HG03135 (cell line): ENCODE measurements around the gene SPOCK1.

Experiments
- ATAC-seq: cut with Tn5 transposase; IDR thresholded peaks from one replicate; pipeline ENCODE4 v1.9.1; 2021; ENCODE audit warnings: mild to moderate bottlenecking, moderate library complexity; ENCODE audit not compliant: unreplicated experiment

The SPOCK1 gene

DNA sequence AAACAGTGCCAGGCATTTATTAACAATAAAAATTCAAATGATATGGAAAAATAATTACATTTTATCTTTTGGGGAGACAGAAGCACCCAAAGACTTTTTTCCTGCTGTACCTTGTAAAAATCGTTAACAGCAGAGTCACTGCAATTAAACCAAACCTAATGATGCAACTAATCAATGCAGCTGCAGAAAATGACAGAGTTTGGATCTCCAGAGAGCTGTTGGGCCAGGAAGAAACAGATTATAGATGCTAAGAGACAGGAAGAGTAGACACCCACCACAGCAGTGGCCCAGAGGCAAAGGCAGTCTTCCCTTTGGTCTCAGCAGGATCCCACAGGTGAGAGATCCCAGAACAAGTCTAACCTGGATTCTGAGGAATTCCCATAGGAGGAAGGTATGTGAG, 53.0 kb downstream of the SPOCK1 start:
- ATAC-seq: no peak

DNA sequence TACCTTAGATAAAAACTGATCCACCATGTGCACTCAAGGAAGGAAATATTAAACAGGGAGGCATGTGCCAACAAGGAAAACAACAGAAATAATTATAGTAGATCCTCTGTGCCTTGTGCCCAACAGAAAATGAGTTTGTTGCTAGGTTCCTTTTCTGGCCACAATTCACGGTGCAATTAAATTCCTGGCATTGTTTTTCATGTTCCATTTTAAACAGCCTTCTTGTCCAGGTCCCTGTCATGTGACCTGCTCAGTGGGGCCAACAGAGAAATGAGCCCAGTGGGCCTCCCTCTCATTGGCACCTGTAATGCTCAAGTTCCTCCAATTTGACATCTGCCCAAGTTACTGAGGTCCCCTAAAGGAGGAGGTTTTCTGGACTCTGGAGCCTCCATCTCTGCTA, 56.5 kb downstream of the SPOCK1 start:
- ATAC-seq: no peak

DNA sequence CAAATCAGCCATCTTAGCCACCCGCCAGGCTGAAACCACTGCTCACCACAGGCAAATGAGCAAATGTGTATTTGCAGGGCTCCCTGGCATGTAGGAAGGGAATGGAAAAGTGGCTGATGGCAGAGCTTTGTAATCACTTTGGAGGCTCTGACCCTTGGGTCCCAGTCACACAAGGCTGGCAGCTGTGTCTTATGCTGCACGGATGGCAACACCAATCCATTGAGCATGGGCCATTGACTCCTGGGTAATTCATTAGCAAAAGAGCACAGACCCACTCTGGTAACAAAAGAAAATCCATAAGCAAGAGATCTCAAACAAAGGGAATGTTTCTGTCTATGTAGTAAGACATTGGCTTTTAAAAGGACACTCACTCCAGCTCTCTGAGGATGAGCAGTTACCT, 57.6 kb downstream of the SPOCK1 start:
- ATAC-seq: no peak

DNA sequence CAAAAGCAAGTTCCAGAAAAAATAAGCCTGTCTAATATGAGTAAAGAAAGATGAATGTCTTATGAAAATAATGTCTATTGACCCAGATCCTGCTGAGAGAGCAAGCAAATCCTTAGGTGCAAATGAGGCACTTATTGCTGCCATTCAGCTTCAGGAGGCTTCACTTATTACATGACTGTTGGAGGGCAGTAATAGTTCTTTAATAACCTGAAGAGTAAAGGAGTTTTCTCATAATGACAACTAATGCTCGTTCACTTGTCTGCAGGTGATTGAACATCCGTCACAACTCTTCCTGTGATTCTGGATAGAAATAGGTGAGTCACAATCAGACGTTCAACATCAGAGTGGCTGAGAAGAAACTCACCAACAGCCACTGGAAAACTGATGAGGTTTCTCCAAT, 58.3 kb downstream of the SPOCK1 start:
- no peak for ATAC-seq

DNA sequence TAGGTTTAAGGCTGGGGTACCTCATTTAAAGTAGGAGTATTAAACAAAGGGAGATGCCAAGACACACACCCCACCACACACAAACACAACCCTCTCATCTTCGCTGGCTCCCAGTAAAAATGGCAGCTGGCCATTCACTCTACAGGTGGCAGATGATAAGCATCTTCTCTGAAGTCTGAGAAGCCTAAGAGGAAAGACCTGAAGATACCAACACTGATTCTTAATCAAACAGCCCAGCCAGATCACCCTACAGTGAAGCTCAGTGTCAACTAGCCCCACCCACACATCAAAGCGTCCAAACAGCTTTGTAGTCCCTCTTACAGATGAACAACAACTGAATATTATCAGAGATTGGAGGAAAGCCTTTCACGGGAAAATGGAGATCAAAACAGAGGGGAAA, 59.5 kb downstream of the SPOCK1 start:
- no peak for ATAC-seq

DNA sequence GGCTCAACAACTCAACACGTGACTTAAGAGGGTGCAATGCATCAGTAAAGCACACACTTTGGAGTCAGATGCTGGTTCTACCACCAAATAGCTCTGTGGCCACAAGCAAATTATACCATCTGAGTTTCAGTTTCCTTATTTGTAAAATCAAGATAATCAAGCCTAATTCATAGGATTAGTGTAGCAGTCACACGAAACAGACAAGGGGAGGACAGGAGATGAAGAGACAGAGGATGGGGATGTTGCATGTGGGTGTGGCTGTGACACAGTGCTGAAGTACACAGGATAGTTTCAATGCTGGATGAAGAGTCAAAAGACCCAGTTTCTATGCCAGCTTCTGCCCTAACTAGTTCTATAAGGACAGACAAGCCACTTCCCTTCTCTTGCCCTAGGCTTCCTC, 60.2 kb downstream of the SPOCK1 start:
- ATAC-seq: no peak

DNA sequence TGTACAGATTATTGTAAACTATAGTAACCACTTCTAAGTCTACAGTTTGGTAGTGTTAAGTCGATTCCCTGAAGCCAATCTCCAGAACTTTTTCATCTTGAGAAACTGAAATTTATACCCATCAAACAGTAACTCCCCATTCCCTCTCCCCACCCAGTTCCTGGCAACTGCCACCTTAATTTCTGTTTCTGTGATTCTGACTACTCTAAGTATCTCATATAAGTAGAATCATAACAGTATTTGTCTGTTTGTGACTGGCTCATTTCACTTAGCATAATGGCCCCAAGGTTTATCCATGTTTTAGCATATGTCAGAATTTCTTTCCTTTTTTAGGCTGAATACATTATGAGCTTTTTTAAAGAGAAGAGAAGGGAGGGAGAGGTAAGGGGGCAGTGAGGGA, 61.4 kb downstream of the SPOCK1 start:
- ATAC-seq: no peak

DNA sequence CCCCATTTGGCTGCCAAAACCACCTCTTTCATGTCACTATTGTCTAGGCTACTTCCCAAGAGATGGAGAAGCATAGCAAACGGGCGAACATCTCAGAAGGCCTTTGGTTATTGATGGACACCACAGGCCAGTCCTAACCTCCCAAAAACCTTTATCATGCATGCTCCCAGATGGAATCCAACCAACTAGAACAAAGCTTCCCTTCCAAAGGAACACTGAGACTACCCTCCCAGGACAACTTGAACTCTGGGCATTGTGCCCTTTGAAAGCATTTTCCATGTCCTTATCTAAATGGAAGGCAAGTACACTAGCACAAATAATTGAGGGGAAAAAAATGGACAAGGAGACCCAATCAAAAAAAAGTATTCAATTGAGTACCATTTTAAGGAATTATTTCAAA, 65.6 kb downstream of the SPOCK1 start:
- ATAC-seq: no peak

DNA sequence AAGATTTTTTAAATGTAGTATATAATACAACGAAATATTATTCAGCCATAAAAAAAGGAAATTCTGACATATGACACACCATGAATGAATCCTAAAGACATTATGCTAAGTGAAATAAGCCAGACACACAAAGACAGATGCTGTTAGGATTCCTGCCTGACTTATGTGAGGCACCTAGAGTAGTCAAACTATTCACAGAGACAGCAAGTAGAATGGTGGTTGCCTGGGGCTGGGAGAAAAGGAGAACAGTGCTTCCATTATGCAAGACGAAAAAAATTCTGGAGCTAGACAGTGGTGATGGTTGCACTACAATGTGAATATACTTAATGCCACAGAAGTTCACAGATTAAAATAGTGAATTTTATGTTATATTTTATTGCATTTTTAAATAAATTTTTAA, 66.8 kb downstream of the SPOCK1 start:
- ATAC-seq: no peak

DNA sequence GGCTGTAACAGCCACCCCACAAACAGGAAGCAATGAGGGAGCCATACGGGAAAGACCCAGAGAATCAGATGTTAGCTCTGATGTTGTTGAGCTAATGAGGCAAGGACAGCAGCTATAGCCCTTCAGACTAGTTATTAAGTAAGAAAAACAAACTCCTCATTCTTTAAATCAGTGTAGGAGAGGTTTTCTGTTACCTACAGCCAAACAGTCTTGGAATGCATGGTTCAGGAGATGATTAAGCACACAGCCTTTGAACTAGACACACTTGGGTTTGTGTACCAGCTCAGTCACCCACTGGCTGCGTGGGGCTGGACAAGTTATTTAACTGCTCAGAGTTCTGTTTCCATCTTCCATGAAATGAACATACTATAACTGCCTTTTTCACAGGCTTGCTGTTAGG, 68.1 kb downstream of the SPOCK1 start:
- ATAC-seq: no peak

DNA sequence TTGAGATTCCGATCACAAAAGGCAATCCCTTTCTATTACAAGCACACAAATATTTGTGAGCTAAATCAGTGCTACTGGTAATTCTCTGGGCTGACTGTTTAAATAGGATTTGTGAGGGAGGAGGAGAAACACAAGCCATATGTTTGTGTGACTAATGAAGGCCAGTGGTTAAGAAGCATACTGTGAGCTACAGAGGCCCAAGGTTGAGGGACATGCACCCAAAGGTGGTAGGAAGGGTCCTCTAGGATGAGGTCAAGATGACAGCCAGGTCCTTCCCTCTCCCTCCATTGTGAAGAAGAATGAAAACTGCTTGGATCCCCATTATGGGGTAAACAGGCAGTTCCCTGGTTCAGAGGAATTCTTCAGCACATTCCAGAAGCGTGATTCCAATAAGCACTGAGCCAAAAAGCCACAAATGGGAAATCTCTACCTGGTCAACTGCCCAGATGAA, 83.9 kb downstream of the SPOCK1 start:
- ATAC-seq: no peak

DNA sequence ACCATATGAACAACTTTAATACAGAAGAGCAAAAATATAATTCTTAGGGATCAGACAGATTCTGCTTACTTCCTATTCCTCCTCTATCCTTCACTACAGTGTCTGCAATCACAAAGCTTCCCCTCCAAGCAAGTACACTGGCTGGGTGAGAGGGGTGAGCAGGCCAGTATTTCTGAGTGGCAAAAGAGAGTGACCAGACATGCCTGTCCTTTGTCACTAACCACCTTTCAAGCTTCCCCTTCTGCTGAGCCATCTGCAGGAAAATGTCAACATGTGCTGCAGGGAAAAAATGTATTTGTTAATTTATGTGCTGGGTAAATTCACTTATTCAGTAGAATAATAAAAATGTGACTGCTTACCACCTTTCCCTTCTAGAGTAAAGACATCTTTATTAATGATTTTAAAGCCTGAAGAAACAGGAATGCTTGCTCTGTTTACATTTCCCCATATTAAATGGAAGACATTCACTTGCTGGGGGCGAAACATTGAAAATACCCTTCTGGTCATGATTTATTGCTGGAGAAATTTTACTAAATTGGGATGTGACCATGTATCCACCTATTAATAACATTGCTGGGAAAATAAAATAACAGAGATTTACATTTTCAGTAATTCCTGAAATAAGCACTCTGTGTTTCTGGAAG, 84.9 kb downstream of the SPOCK1 start:
- ATAC-seq: no peak

DNA sequence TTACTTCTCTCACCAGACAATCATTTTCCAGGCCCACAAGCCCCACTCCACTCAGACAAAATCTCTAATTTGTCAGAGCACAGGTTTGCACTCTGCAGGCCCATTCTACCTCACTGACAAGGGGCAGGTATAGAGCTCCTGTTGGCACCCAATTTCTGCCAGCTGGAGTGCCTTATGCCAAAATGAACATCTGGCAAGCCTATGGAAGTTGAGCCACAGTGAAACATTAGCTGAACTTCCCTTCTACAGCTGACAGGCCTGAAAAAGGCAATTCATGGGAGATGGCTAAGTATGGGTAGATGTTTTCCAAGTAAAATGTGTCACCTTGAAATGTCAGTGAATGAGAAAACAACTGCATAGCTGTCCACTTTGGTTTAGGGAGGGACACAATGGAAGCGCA, 87.0 kb downstream of the SPOCK1 start:
- no peak for ATAC-seq

DNA sequence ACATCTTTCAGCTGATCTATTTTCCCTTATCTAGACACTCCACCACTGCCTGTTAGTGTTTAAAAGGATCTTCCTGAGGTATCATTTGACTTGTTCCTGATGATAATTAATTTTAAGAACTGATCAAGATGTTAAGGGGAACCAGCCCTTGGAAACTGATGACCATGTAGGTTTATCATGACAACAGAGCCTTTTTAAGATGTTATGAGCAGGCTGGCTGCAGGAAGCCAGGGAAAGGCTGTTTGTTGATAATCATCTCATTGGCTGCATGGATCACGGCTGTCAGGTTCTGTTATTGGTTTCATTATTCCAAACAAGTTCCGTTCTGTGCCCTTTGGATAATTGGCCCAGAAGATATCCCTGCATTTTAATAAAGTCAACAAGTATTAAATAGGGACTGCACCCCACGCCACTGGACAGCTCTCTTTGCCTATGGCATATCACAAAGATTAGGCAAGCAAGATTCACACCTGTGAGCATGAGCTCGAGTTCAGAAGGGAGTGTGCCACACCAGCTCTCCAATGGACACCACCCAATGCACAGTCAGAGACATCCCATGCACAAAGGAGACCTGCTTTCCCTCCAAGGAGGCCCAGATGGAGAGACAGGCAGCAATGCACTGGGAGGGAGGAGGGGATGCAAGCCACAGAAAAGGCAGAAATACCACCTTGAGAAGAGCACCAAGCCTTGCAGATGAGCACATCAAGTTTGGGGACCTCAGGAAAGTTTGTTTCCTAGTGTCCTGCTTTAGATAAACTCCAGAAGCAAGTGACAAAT, 88.7 kb downstream of the SPOCK1 start:
- no peak for ATAC-seq

DNA sequence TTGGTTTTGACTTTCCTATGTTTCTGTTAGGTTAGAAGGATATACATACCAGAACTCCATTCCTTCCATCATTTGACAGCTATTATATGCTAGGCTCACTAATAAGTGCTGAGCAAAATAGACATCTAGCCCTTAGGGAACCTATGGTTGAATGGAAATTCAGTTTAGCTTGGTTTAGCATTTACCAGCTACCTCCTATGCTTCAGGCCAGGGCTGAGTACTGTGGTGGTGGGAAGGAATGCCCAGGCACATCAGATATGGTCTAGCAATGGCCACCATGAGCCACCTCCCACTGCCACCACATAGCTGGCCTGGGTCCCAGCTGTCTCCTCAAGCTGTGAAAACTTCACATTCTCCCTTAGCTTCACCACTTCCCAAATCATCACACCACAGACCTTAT, 89.4 kb downstream of the SPOCK1 start:
- ATAC-seq: no peak

DNA sequence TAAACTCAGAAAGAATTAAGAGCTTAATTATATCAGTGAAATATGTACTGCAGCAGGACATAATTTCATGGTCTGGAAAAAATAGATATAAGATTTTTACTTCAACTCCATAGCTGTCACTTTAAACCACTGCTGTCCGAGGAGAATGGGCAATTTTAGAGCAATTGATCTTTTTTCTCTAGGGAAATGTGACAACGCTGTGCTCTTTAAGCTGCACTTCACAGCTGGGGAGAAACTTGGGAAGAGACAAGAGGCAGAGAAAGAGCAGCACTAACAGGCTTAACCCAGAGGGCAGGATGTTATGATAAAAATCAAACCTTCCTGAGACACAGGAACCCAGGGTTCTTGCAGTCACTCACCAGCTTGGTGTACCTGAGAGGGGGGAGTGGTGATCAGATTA, 92.0 kb downstream of the SPOCK1 start:
- ATAC-seq: no peak

DNA sequence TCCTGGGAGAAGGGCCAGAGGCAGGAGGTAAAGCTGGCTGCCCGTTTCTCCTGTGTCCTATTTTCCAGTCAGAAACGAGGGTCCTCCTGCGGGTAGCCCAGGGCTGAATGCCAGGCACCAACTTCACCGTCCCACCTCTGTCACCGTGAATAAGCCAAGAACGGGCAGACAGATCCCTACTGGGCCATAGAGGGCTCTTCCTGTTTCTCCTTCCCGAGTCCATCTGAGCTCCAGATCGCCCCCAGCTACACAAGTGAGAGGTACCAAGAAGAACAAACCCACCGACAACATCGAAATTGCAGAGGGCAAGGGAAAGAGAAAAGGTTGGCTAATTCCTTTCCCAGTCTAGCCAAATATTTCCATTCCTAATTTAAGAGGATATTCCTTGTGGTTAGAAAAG, 93.7 kb downstream of the SPOCK1 start:
- ATAC-seq: no peak

DNA sequence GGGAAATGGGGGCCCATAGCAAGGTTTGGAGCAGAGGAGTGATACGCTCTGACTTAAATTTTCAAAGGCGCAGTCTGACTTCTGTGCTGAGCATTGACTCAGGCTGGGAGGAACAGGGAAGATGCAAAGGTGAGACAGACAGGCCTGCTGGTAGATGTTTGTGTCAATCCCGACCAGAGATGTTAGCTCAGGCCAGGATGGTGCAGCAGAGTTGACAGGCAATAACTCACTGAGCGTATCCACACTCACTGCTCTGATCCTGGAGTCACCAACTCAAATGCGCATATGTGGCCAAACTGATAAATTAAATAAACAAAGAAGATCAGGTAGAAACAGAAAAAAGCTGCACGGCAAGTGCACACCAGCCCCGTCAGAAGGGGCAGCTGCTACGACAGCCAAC, 95.3 kb downstream of the SPOCK1 start:
- ATAC-seq: no peak

DNA sequence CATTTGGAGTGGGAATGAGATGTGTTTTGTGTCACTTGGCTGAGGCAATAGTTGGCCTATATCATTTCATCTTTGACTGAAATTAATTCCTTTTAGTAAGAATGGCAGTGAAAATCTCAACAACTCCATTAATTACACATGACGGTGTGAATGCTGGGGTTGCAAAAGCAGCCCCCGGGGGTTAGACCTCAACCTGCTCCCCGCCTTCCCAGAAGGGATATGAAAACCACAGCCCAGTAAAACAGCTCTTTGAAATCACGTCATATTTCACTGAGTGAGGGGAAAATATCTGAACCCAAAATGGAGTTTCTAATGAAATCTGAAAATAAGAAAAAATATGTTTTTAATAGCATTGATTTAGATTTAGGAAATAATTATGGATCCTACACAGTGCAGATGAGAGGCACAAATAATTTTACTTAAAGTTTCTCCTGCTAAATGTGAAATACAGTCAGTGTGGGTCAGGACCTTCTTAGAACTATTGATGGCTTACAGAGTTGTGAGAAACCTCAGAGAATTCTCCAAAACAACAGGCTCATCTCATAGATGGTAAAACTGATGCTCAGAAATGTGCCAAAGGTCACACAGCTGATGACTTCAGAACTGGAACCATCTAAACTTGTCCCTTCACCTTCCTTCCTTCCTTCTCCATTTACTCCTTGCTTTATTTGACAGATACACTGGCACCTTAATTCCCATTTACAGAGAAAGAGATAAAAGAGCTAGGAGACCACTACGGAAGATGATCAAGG, 96.5 kb downstream of the SPOCK1 start:
- ATAC-seq: no peak

DNA sequence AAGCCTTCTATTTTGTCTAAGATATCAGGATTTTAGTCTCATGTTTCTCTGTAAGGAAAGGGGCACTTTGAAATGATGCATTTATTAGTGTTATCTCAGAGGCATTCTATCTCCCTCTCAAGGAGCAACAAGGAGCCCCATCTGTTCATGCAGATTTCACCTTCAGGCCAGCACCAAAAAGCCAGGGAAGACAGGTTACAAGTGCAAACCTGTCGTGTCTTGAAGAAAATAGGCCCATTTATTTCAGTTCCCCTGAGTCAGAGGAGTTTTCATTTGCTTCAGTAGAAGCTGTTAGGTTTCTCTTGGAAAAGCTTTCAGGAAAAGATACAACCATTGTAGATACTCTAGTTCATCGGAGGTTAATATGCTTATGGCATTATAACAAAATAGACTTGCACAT, 97.2 kb downstream of the SPOCK1 start:
- ATAC-seq: no peak

DNA sequence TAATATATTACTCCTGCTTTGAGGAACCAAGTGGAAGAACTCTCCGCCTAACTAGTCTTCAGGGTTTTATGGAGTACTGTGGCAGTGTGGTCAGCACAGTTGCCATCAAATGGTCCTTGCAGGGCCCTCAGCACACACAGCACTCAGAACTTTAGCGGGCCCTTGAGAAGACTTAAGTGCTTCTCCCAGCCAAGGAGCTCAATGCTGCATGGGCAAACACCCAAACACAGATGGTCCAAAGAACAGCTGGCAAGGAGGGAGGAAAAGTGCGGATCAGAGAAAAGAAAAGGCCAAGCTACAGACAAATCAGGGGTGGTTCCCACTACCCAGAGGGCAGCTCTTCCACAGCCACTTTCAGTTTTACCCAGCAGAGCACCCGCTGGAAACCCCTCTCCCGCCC, 98.6 kb downstream of the SPOCK1 start:
- ATAC-seq: no peak

DNA sequence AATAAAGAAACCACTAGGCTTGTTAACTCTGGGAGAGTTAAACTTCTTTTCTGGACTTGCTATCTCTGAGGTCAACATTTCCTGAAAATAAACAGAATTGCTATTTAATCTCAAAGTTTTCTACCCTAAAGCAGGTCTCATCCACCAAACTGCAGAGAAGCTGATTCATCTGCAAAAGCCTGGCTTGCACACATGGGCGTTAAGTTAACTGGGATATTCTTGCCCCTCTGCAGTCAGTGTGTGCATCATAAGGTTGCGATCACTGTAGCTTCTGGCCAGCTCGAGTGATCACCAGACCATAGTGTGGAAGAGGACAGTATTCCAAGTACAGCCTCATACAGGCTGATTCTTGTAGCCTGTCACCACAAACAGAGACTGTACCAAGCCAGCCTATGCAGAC, 99.2 kb downstream of the SPOCK1 start:
- ATAC-seq: no peak
